GM12864 (cell line): Measurements from ENCODE around the gene STX2.

Source experiments
- DNase-seq: peaks from one replicate; pipeline ENCODE4 v3.0.0-alpha.2; 2011; ENCODE audit warnings: low read depth
- H3K4me3 ChIP-seq: 2 replicates; pipeline ENCODE4 v1.5.1; 2011; ENCODE audit warnings: mild to moderate bottlenecking, low read depth, low read length, control low read depth
- CTCF ChIP-seq: IDR thresholded peaks from 2 replicates; pipeline ENCODE4 v1.5.1; 2011; ENCODE audit warnings: low read depth, mild to moderate bottlenecking, moderate library complexity, low read length, control low read depth, inconsistent platforms; ENCODE audit errors: missing control alignments

Gene STX2

GRCh38 chr12:130743606-130744005, 95.4 kb downstream of the STX2 start:
- DNase-seq: no peak
- TF ChIP-seq CTCF: no peak

GRCh38 chr12:130743176-130743575, 95.9 kb downstream of the STX2 start:
- H3K4me3 ChIP-seq: no peak overlapping the region
- no peak for TF ChIP-seq CTCF
- no peak for DNase-seq

More at GRCh38 chr12:130743606-130744005, 95.4 kb downstream of the STX2 start:
- H3K4me3 ChIP-seq: no peak overlapping the region

GRCh38 chr12:130742716-130743115, 96.3 kb downstream of the STX2 start:
- no peak for TF ChIP-seq CTCF
- no peak for DNase-seq
- H3K4me3 ChIP-seq: no peak overlapping the region

GRCh38 chr12:130742112-130742511, 96.9 kb downstream of the STX2 start:
- DNase-seq: no peak
- no peak overlapping the region for H3K4me3 ChIP-seq
- no peak for TF ChIP-seq CTCF
